Heart right ventricle (tissue), 16 donors: ENCODE measurements around the gene BMAL1. TPM values are rescaled to one million over a fixed set of nuclear protein-coding genes. Genes with fewer than 3 reads are reported as not detected.
A peak's percentile ranks its signal among the peaks of the same experiment; 100 is the strongest.

Experiments
- ATAC-seq, 8 donors: fragments of 200-7000 bp; cut with Tn5 transposase; one replicate each; pipeline ENCODE4 v1.9.1; 2020; ENCODE audit warnings: mild to moderate bottlenecking in 8 of 8, moderate library complexity in 8 of 8, moderate number of reproducible peaks in 1 of 8
- DNase-seq, 2 donors: peaks; one replicate each; pipeline ENCODE4 v3.0.0-alpha.2; 2020
- H3K27ac ChIP-seq, 10 donors: fragments of 200-600 bp; sonication (generic) in 2 of 10; one replicate each; pipeline versions ENCODE4 v1.5.0 to v1.8.0; 2020 to 2022; ENCODE audit warnings: mild to moderate bottlenecking in 3 of 10
- H3K27me3 ChIP-seq, 7 donors: fragments of 200-600 bp; one replicate each; pipeline ENCODE4 v1.8.0; 2021 to 2022; ENCODE audit warnings: mild to moderate bottlenecking in 2 of 7
- H3K36me3 ChIP-seq, 9 donors: fragments of 200-600 bp; sonication (generic) in 1 of 9; one replicate each; pipeline versions ENCODE4 v1.5.0 to v1.8.0; 2020 to 2022; ENCODE audit warnings: mild to moderate bottlenecking in 2 of 9
- H3K4me1 ChIP-seq, 9 donors: fragments of 200-600 bp; sonication (generic) in 1 of 9; one replicate each; pipeline versions ENCODE4 v1.5.0 to v1.8.0; 2020 to 2022; ENCODE audit warnings: mild to moderate bottlenecking in 4 of 9
- H3K4me3 ChIP-seq, 10 donors: fragments of 200-600 bp; sonication (generic) in 2 of 10; one replicate each; pipeline versions ENCODE4 v1.5.0 to v1.8.0; 2020 to 2022; ENCODE audit warnings: mild to moderate bottlenecking in 7 of 10, moderate library complexity in 2 of 10
- H3K9me3 ChIP-seq, 11 donors: fragments of 200-600 bp in 10 of 11; sonication (generic) in 2 of 11; one replicate each; pipeline versions ENCODE4 v1.5.0 to v1.8.0; 2013 to 2022; ENCODE audit warnings: mild to moderate bottlenecking in 2 of 11, control low read depth in 1 of 11, moderate library complexity in 1 of 11
- CTCF ChIP-seq, 9 donors: fragments of 200-600 bp; sonication (generic) in 2 of 9; IDR thresholded peaks; one replicate each; pipeline versions ENCODE4 v1.5.0 to v1.8.0; 2021 to 2022; ENCODE audit warnings: antibody characterized with exemption in 9 of 9, mild to moderate bottlenecking in 5 of 9, moderate library complexity in 1 of 9
- WGBS, 2 donors: extraction: QIAGEN DNeasy Blood & Tissue Kit; methylation state at CpG; one replicate each; pipeline ENCODE4 v1.1.7; 2013; ENCODE audit warnings: inconsistent platforms in 1 of 2; 5-methylcytosine and 5-hydroxymethylcytosine counted together
- intact Hi-C, 10 donors: fragments of 100-400 bp; cut with DNase I; formaldehyde crosslinking; loops; one replicate each; pipeline versions ENCODE4 v1.11.1 to v1.14.2; 2022
- polyA plus RNA-seq, 2 donors: library from polyadenylated mRNA; stranded (reverse); fragments of 200-250 nt; gene quantifications; one replicate each; pipeline ENCODE4 v1.2.3, GENCODE V29; 2013
- total RNA-seq, 10 donors: library from RNA; stranded (reverse); fragmentation: NEBNext Ultra II Directional in 3 of 10; extraction: Animal tissue kit (Norgen Biotek cat#: 25700) in 3 of 10; gene quantifications; one replicate each; pipeline versions ENCODE4 v1.2.1 to v1.2.4, GENCODE V29; 2021 to 2023
- donor health status: Arrhythmogenic right ventricular cardiomyopathy.
- donor health status: ischemic (EF 13 %, LVEDD 7.1; RV severe dilation, severe dysfunction).
- donor health status: healthy with polysubstance abuse.
- donor health status: DM: no; HTN: yes; CAD: no.
- donor health status: DM: no; HTN: no; CAD: no.
- donor health status: ischemic (EF 25% LVEDD 6.9; RV normal size, moderate dysfunction).
- donor health status: ischemic (EF 25% LVEDD 5.7; RV mildly dilated, moderate dysfunction).
- donor health status: healthy.
- donor health status: DM: yes; HTN: yes; CAD: no.
- donor health status: Ischemic cardiomyopathy.
- donor health status: ischemic (EF 35%, LVEDD 5.7; RV mildly dilated, moderate dysfunction).
- donor health status: nonischemic (EF 11% LVEDD 7.7; RV severe dilation, severe dysfunction).
- donor health status: DM: yes; HTN: yes; CAD: no.
- donor health status: PGD.
- donor health status: ischemic (EF 29% LVEDD 5.4; RV normal size, mild dysfunction).
- donor health status: nonischemic (EF 23%, LVEDD 6.1; RV moderate dilation, normal function).

The BMAL1 gene
- total and polyA plus RNA-seq, 12 donors: 2.9 to 19.9 (median 10.2) TPM

- Histone ChIP-seq H3K36me3 (peaks cover 0 to under 1% (median 0%) of the 10 kb centered on the region in 9 donors), H3K9me3 (no peaks in the 10 kb centered on the region), H3K27ac (peak overlapping the region in 9 of 10 donors; percentile 7 to 72 (median 51)), H3K27me3 (no peaks in the 10 kb centered on the region), H3K4me3 (no peak overlapping the region), H3K4me1 (peaks cover 22 to 60% (median 36%) of the 10 kb centered on the region in 9 donors)
- DNase-seq (peak in 1 of 2 donors; percentile 37), ATAC-seq (peak; percentile 21 to 88 (median 80))
- 27 to 36% methylated on average over 7 of the region's 7 CpGs for WGBS, 2 donors
- intact Hi-C loops: no loop called here
- no peak for TF ChIP-seq CTCF (IDR thresholded peaks at IDR 0.05)
Observed at GRCh38 chr11:13304655-13305335, 27.2 kb downstream of the BMAL1 start.

DNA sequence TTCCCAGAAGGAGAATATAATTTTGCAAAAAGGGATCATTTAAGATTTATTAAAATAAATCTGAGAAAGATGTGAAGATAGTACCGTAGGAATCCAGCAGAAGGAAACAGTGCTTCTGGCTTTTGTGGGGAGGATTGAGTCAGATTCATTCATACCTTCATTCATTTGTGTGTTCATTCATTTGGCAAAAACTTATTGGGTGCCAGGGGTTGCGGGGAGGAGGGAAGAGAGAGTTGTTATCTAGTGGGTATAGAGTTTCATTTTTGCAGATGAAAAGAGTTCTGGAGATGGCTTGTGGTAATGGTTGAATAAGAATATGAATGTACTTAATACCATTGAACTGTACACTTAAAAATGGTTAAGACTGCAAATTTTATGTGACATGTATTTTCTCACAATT, 31.1 kb downstream of the BMAL1 start:
- TF ChIP-seq CTCF (IDR thresholded peaks at IDR 0.05): no peak
- ATAC-seq (no peak), DNase-seq (no peak)
- Histone ChIP-seq H3K4me3 (no peak overlapping the region), H3K36me3 (peaks cover 0 to 23% (median 0%) of the 10 kb centered on the region in 9 donors), H3K27ac (no peak overlapping the region), H3K4me1 (peaks cover 24 to 63% (median 46%) of the 10 kb centered on the region in 9 donors), H3K9me3 (no peaks in the 10 kb centered on the region), H3K27me3 (no peaks in the 10 kb centered on the region)
- 97 to 98% methylated on average over 2 of the region's 2 CpGs for WGBS, 2 donors
- intact Hi-C loops: no loop called here

GRCh38 chr11:13309156-13309555, 31.6 kb downstream of the BMAL1 start:
- TF ChIP-seq CTCF (IDR thresholded peaks at IDR 0.05): no peak
- no peak overlapping the region for H3K27ac ChIP-seq
- peaks cover 24 to 59% (median 42%) of the 10 kb centered on the region in 9 donors for H3K4me1 ChIP-seq
- H3K36me3 ChIP-seq: peaks cover 0 to 23% (median 0%) of the 10 kb centered on the region in 9 donors
- intact Hi-C loops: no loop called here
- no peaks in the 10 kb centered on the region for H3K9me3 ChIP-seq
- no peaks in the 10 kb centered on the region for H3K27me3 ChIP-seq
- ATAC-seq (no peak), DNase-seq (no peak)
- H3K4me3 ChIP-seq: no peak overlapping the region
- 100% methylated on average over 4 of the region's 4 CpGs for WGBS, 2 donors

- 67 to 78% methylated on average over 6 of the region's 6 CpGs for WGBS, 2 donors
- H3K9me3 ChIP-seq: no peaks in the 10 kb centered on the region
- no peak overlapping the region for H3K27ac ChIP-seq
- H3K36me3 ChIP-seq: peaks cover 0 to 23% (median 0%) of the 10 kb centered on the region in 9 donors
- ATAC-seq: no peak
- H3K4me1 ChIP-seq: peaks cover 15 to 55% (median 40%) of the 10 kb centered on the region in 9 donors
- intact Hi-C loops: no loop called here
- no peak for DNase-seq
- TF ChIP-seq CTCF (IDR thresholded peaks at IDR 0.05): no peak
- no peaks in the 10 kb centered on the region for H3K27me3 ChIP-seq
- H3K4me3 ChIP-seq: no peak overlapping the region
Observed at GRCh38 chr11:13310443-13310842, 32.9 kb downstream of the BMAL1 start.
